ENCODE data around the gene RAD51B. TPM values are rescaled to one million over a fixed set of nuclear protein-coding genes. Genes with fewer than 3 reads are reported as not detected.

Gene RAD51B
- total and polyA plus RNA-seq, 2 of the 13 experiments (the other 11 are each of a cell fraction or from before 2014, with no cell fraction given) = 7.0 to 9.5 TPM

GRCh38 chr14:68718023-68718990, 898.7 kb downstream of the RAD51B start:
- Histone ChIP-seq H2AFZ (ENCODE audit: low read length) (no peak overlapping the region), H3K4me2 (ENCODE audit: low read depth, low read length) (no peak overlapping the region), H3K9ac (ENCODE audit: insufficient read depth, low read depth, low read length) (no peak overlapping the region), H3K36me3 (replicated peaks in 1 of 2; ENCODE audit: control insufficient read depth in 1 of 2, insufficient read depth in 2 of 2, low read length in 2 of 2) (no peaks in the 10 kb centered on the region), H4K20me1 (ENCODE audit: insufficient read depth, low read length) (no peaks in the 10 kb centered on the region), H3K27ac (ENCODE audit: extremely low read length, insufficient read depth, low read length) (no peak overlapping the region), H3K4me3 (replicated peaks in 1 of 3; ENCODE audit: insufficient read depth in 1 of 3, low read depth in 2 of 3, low read length in 3 of 3) (no peak overlapping the region), H3K79me2 (ENCODE audit: insufficient read depth, low read length) (no peaks in the 10 kb centered on the region), H3K4me1 (ENCODE audit: insufficient read depth, low read length) (peaks cover 65% of the 10 kb centered on the region), H3K27me3 (ENCODE audit: control insufficient read depth in 1 of 2, insufficient read depth in 2 of 2, low read length in 2 of 2) (no peaks in the 10 kb centered on the region), H3K9me3 (ENCODE audit: low read length) (no peaks in the 10 kb centered on the region)
- WGBS (ENCODE audit: low lambda C conversion rate) = 82% methylated on average over 8 of the region's 8 CpGs
- ATAC-seq (peak; percentile 54), FAIRE-seq (no peak), DNase-seq (ENCODE audit: low spot score) (no peak)
- in situ Hi-C loops (cut with HindIII; ENCODE audit: extremely low pct_ligation_motif_present, low pct_unique_long_range_greater_than_20kb) (no loop called here), intact Hi-C loops (cut with micrococcal nuclease; ENCODE audit: unreplicated experiment) (loop anchor here (10.0 kb wide), 1 partner anchor 774 kb away; no protein-coding TSS in a partner anchor)
- ChIA-PET POLR2A (interaction anchor here (0.9 to 3.7 kb wide), 3 partner anchors 35 to 75 kb away, joined by 3 to 33 read pairs (median 6); partner anchors contain the start of gene ZFP36L1), CTCF (ENCODE audit: low intra/inter-chr PET ratio, low total read pairs) (interaction anchor here (3.4 kb wide), 1 partner anchor 70 kb away, joined by 42 read pairs; no protein-coding TSS in a partner anchor)
- no TSS peak for BruUV-seq (replicated peaks)
- TF ChIP-seq RNF2 (conservative IDR thresholded peaks at IDR 0.05; ENCODE audit: low read depth) (no peak), SMC3 (IDR thresholded peaks at IDR 0.05; ENCODE audit: low read length) (peak; percentile 29; the same call in 1 of the 2 replicates), NR0B2 (CRISPR knock-in tag; IDR thresholded peaks at IDR 0.05) (no peak), RAD21 (CRISPR knock-in tag; IDR thresholded peaks at IDR 0.05) (0 out of 2 replicates have a peak, but pooled peaks have one; percentile 19), ZMYM2 (CRISPR knock-in tag; IDR thresholded peaks at IDR 0.05) (no peak), TGIF2 (CRISPR knock-in tag; IDR thresholded peaks at IDR 0.05) (no peak)

Measured in HepG2 (cell line).